Sigmoid colon (tissue), 4 donors: ENCODE data around the gene TCERG1L.

Source experiments
- POLR2A ChIP-seq, 2 donors: fragments of 450-650 bp; IDR thresholded peaks; one replicate each; pipeline ENCODE4 v1.6.1; 2016; ENCODE audit warnings: antibody characterized with exemption in 2 of 2, mild to moderate bottlenecking in 2 of 2, moderate library complexity in 2 of 2
- POLR2AphosphoS5 ChIP-seq, 4 donors: sonication (generic); formaldehyde crosslinking; IDR thresholded peaks; one replicate each; pipeline ENCODE4 v1.6.1; 2017; ENCODE audit warnings: antibody characterized with exemption in 4 of 4

DNA sequence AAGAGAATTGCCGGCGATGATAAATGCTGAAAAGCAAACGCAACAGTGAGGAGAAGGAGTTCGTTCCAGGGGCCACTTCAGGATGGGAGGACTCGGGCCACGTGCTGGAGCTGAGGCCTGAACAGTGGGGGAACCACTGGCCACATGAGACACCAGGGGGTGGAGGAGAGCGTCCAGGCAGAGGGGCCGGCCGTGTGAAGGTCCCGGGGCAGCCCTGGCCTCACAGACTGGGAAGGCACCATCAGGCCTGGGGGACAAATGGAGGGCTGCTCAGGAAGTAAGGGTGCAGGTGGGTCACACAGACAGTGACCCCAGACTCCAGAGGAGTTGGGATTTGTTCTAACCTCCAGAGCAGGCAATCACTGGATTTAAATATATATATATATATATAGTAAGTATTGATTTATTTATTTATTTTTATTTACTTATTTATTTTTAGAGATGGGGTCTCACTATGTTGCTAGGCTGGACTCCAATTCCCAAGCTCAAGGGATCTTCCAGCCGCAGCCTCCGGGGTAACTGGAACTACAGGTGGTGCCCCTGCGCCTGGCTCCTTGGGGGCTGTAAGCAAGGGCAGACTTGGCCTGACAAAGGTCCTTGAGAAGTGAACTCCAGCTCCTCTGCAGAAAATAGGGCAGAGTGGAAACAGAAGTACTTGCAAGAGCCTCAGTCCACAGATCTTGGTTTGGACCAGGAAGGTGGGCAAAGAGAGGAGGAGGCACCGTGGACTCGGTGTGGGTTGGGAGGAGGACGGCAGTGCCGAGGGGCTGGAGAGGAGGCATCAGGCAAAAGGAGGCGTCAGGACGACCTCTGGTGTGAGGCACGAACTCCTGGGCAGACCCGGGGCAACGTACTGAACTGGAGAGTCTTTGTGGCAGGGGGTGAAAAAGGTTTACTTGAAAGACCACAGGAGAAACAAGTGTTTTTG is 57.3 kb downstream of the TCERG1L start:
- no peak for TF ChIP-seq POLR2A (IDR thresholded peaks at IDR 0.05)
- TF ChIP-seq POLR2AphosphoS5 (IDR thresholded peaks at IDR 0.05) = no peak
